ENCODE data around the gene DPH1. TPM values are rescaled to one million over a fixed set of nuclear protein-coding genes. Genes with fewer than 3 reads are reported as not detected.

DPH1 gene
- polyA plus RNA-seq, 1 of the 3 experiments (the other 2 are of a cell fraction): 36.2 TPM

GRCh38 chr17:1986783-1987451 is 43.0 kb upstream of the DPH1 start:
- Histone ChIP-seq H3K36me3 (replicated peaks in 1 of 2; ENCODE audit: control insufficient read depth in 1 of 2, insufficient read depth in 2 of 2, low read length in 1 of 2) (no peaks in the 10 kb centered on the region), H3K79me2 (ENCODE audit: insufficient read depth) (no peaks in the 10 kb centered on the region), H3F3A (replicated peaks; ENCODE audit: insufficient read depth) (peaks cover 14% of the 10 kb centered on the region), H3K4me1 (ENCODE audit: control insufficient read depth in 1 of 2, insufficient read depth in 2 of 2, low read depth in 1 of 2, low read length in 1 of 2) (peaks cover 4 to 5% of the 10 kb centered on the region in 2 experiments; a peak in 2 of 4 replicates), H3K27ac (ENCODE audit: low read depth in 2 of 2, low read length in 1 of 2) (no peak overlapping the region), H3K9me2 (no peaks in the 10 kb centered on the region), H3K4me3 (ENCODE audit: low read depth in 2 of 2, low read length in 1 of 2) (no peak overlapping the region), H3K27me3 (ENCODE audit: insufficient read depth) (no peaks in the 10 kb centered on the region), H3K4me2 (no peak overlapping the region), H4K20me1 (ENCODE audit: insufficient read depth) (no peaks in the 10 kb centered on the region), H3K9me3 (no peaks in the 10 kb centered on the region), H3K9ac (no peak overlapping the region), H2AFZ (ENCODE audit: low read depth) (no peak overlapping the region)
- CTCF ChIA-PET: interaction anchor here (0.7 kb wide), 1 partner anchor 39 kb away, joined by 5 read pairs; the partner anchor contains the start of gene RTN4RL1
- WGBS (ENCODE audit: low lambda C conversion rate): 86% methylated on average over 14 of the region's 18 CpGs
- no peak for TF ChIP-seq SMC3 (IDR thresholded peaks at IDR 0.05; ENCODE audit: low read depth, low read length)
- no peak for TF ChIP-seq EZH2phosphoT487 (IDR thresholded peaks at IDR 0.05; ENCODE audit: borderline replicate concordance, low read depth)
- no peak for TF ChIP-seq RCOR1 (IDR thresholded peaks at IDR 0.05; ENCODE audit: low read length)
- no peak for TF ChIP-seq MXI1 (IDR thresholded peaks at IDR 0.05; ENCODE audit: low read depth, low read length)
- TF ChIP-seq CHD2 (IDR thresholded peaks at IDR 0.05; ENCODE audit: low read length, partially characterized antibody): no peak
- TF ChIP-seq POLR2AphosphoS5 (IDR thresholded peaks at IDR 0.05; ENCODE audit: low read depth, low read length): no peak
- TF ChIP-seq NFIC (IDR thresholded peaks at IDR 0.05; ENCODE audit: borderline replicate concordance): no peak
- no peak for TF ChIP-seq IRF3 (IDR thresholded peaks at IDR 0.05; ENCODE audit: low read depth, low read length)
- TF ChIP-seq TAF1 (IDR thresholded peaks at IDR 0.05; ENCODE audit: borderline replicate concordance, low read depth, low read length): no peak
- TF ChIP-seq FOSL2 (IDR thresholded peaks at IDR 0.05; ENCODE audit: borderline replicate concordance, low read depth): no peak
- TF ChIP-seq MEF2A (IDR thresholded peaks at IDR 0.05; ENCODE audit: borderline replicate concordance, low read depth): no peak
- TF ChIP-seq RAD21 (IDR thresholded peaks at IDR 0.05; ENCODE audit: low read length): no peak
- TF ChIP-seq TCF12 (IDR thresholded peaks at IDR 0.05): no peak
- TF ChIP-seq USF2 (IDR thresholded peaks at IDR 0.05; ENCODE audit: borderline replicate concordance, low read depth, low read length): no peak
- no peak for TF ChIP-seq RFX5 (IDR thresholded peaks at IDR 0.05; ENCODE audit: low read length)
- no peak for TF ChIP-seq CTCF (IDR thresholded peaks at IDR 0.05)
- no peak for TF ChIP-seq EP300 (IDR thresholded peaks at IDR 0.05; ENCODE audit: borderline replicate concordance in 1 of 2, low read depth in 1 of 2, low read length in 1 of 2)
- POLR2A ChIA-PET: no interaction called here
- no peak for DNase-seq

Data from SK-N-SH (cell line).